Measurements from ENCODE around the gene GCNA.
"Not testable (repeated sequence)": the region's sequence is repeated elsewhere in the genome, so short reads cannot be mapped to it uniquely, and the experiment has no call there.

- TF ChIP-seq CTCF, POLR2A (IDR thresholded peaks at IDR 0.05): not testable (repeated sequence)
These were observed 84.4 kb downstream of the GCNA start for GRCh38 chrX:71662654-71663053.

Data from uterus (tissue), 2 donors.